Endodermal cell (in vitro differentiated cells): Measurements from ENCODE around the gene ZCCHC13. TPM values are rescaled to one million over a fixed set of nuclear protein-coding genes. Genes with fewer than 3 reads are reported as not detected.

ENCODE experiments used
- DNase-seq: peaks from one replicate; pipeline ENCODE4 v3.0.0-alpha.2; 2017
- H3K27ac ChIP-seq: 2 replicates; pipeline ENCODE4 v1.5.1; 2013; ENCODE audit warnings: mild to moderate bottlenecking, low read depth, low read length, moderate library complexity
- H3K27me3 ChIP-seq: 2 replicates; pipeline ENCODE4 v1.6.1; 2013; ENCODE audit warnings: mild to moderate bottlenecking, low read length, moderate library complexity; ENCODE audit not compliant: insufficient read depth, control insufficient read depth, poor library complexity, severe bottlenecking
- H3K36me3 ChIP-seq: 2 replicates; pipeline ENCODE4 v1.7.0; 2013; ENCODE audit warnings: mild to moderate bottlenecking, low read length, moderate library complexity; ENCODE audit not compliant: control insufficient read depth, insufficient read depth
- H3K4me1 ChIP-seq: one replicate; pipeline ENCODE4 v1.7.0; 2013; ENCODE audit warnings: low read length; ENCODE audit not compliant: control insufficient read depth, insufficient read depth
- H3K4me3 ChIP-seq: 2 replicates; pipeline ENCODE4 v1.5.1; 2013; ENCODE audit warnings: mild to moderate bottlenecking, low read length, moderate library complexity
- H3K9ac ChIP-seq: 2 replicates; pipeline ENCODE4 v1.6.1; 2013; ENCODE audit warnings: mild to moderate bottlenecking, low read length, moderate library complexity; ENCODE audit not compliant: poor library complexity, severe bottlenecking; ENCODE audit errors: extremely low read depth
- H3K9me3 ChIP-seq: 2 replicates; pipeline ENCODE4 v1.6.1; 2013; ENCODE audit warnings: mild to moderate bottlenecking, low read length, moderate library complexity; ENCODE audit not compliant: control insufficient read depth
- H3K27ac Mint-ChIP-seq: 2 replicates; pipeline ENCODE4 v1.8.0; 2020; ENCODE audit warnings: mixed read lengths
- H3K27me3 Mint-ChIP-seq: 2 replicates; pipeline ENCODE4 v1.8.0; 2021; ENCODE audit warnings: mild to moderate bottlenecking, mixed read lengths; ENCODE audit not compliant: insufficient read depth
- H3K36me3 Mint-ChIP-seq: 2 replicates; pipeline ENCODE4 v1.8.0; 2020; ENCODE audit warnings: low read depth, mixed read lengths
- H3K4me1 Mint-ChIP-seq: 2 replicates; pipeline ENCODE4 v1.8.0; 2020; ENCODE audit warnings: mixed read lengths
- H3K4me3 Mint-ChIP-seq: 2 replicates; pipeline ENCODE4 v1.8.0; 2020; ENCODE audit warnings: mild to moderate bottlenecking, moderate library complexity, mixed read lengths
- H3K9me3 Mint-ChIP-seq: 2 replicates; pipeline ENCODE4 v1.8.0; 2020; ENCODE audit warnings: mild to moderate bottlenecking, mixed read lengths
- WGBS, 2 experiments: methylation state at CpG; one replicate each; pipeline versions ENCODE4 v1.1.5 to v1.1.7; 2013; ENCODE audit warnings: missing lambda C conversion rate in 2 of 2, mixed read lengths in 1 of 2; ENCODE audit not compliant: insufficient coverage in 1 of 2, insufficient read length in 1 of 2; 5-methylcytosine and 5-hydroxymethylcytosine counted together
- total RNA-seq, 2 donors: library from RNA; stranded (reverse); fragmentation: NEBNext Ultra II Directional in 1 of 2; extraction: Animal tissue kit (Norgen Biotek cat#: 25700) in 1 of 2; gene quantifications; 2 replicates in 1 of 2; 3 replicates in 1 of 2; pipeline ENCODE4 v1.2.1, GENCODE V29; 2021
- TF ChIP-seq, protein P1 (sequence below): fragments of 200-600 bp; sonication (generic); conservative IDR thresholded peaks from 2 replicates; pipeline ENCODE4 v1.5.0; 2021; ENCODE audit warnings: antibody characterized with exemption, mild to moderate bottlenecking

The ZCCHC13 gene
- total RNA-seq, 2 donors from 2014 or later, result not detected

GRCh38 chrX:74344280-74344622, 40.3 kb downstream of the ZCCHC13 start:
- TF ChIP-seq, protein P1, sequence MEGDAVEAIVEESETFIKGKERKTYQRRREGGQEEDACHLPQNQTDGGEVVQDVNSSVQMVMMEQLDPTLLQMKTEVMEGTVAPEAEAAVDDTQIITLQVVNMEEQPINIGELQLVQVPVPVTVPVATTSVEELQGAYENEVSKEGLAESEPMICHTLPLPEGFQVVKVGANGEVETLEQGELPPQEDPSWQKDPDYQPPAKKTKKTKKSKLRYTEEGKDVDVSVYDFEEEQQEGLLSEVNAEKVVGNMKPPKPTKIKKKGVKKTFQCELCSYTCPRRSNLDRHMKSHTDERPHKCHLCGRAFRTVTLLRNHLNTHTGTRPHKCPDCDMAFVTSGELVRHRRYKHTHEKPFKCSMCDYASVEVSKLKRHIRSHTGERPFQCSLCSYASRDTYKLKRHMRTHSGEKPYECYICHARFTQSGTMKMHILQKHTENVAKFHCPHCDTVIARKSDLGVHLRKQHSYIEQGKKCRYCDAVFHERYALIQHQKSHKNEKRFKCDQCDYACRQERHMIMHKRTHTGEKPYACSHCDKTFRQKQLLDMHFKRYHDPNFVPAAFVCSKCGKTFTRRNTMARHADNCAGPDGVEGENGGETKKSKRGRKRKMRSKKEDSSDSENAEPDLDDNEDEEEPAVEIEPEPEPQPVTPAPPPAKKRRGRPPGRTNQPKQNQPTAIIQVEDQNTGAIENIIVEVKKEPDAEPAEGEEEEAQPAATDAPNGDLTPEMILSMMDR, result no peak
- H3K27ac Mint-ChIP-seq, result no peak overlapping the region

DNA sequence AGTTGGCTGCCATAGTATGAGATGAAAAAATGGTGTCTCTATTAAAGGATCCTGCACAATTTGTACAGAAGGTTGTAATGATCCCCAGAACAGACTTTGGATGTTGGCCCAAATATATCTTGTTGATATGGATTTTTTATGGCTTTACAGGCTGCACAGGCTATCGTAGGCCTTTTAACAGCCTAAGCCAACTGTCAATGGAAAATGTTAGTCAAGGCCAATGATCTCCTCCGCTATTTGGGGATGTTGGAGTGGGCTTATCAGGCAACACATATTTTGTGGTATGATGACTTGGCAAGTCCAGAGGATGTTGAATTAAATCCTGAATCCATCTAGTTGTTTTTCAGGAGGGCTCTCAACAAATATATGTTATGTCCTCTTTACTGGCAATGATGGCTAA, 42.1 kb downstream of the ZCCHC13 start:
- Mint-ChIP-seq H3K9me3 (peaks cover 6% of the 10 kb centered on the region), H3K36me3 (no peaks in the 10 kb centered on the region), H3K4me3 (no peak overlapping the region), H3K27ac (no peak overlapping the region), H3K27me3 (no peaks in the 10 kb centered on the region), H3K4me1 (peaks cover 14% of the 10 kb centered on the region)
- Histone ChIP-seq H3K9ac (no peak overlapping the region), H3K9me3 (no peaks in the 10 kb centered on the region), H3K4me1 (no peaks in the 10 kb centered on the region), H3K4me3 (no peak overlapping the region), H3K36me3 (no peaks in the 10 kb centered on the region), H3K27me3 (no peaks in the 10 kb centered on the region), H3K27ac (no peak overlapping the region)
- TF ChIP-seq, protein P1, result no peak
- WGBS, 2 experiments, result 95 to 100% methylated on average over 1 to 2 of the region's 2 CpGs
- DNase-seq, result no peak

More at GRCh38 chrX:74344280-74344622, 40.3 kb downstream of the ZCCHC13 start:
- 62 to 100% methylated on average over 2 to 4 of the region's 4 CpGs for WGBS, 2 experiments
- H3K36me3 Mint-ChIP-seq, result peaks cover 2% of the 10 kb centered on the region
- DNase-seq, result no peak
- no peaks in the 10 kb centered on the region for H3K36me3 ChIP-seq
- H3K9ac ChIP-seq, result no peak overlapping the region
- H3K4me3 Mint-ChIP-seq, result no peak overlapping the region
- H3K27me3 ChIP-seq, result no peaks in the 10 kb centered on the region
- no peaks in the 10 kb centered on the region for H3K4me1 ChIP-seq
- no peak overlapping the region for H3K27ac ChIP-seq
- no peaks in the 10 kb centered on the region for H3K27me3 Mint-ChIP-seq
- H3K4me3 ChIP-seq, result no peak overlapping the region
- H3K9me3 Mint-ChIP-seq, result peaks cover 19% of the 10 kb centered on the region
- no peaks in the 10 kb centered on the region for H3K9me3 ChIP-seq
- peaks cover 16% of the 10 kb centered on the region for H3K4me1 Mint-ChIP-seq

DNA sequence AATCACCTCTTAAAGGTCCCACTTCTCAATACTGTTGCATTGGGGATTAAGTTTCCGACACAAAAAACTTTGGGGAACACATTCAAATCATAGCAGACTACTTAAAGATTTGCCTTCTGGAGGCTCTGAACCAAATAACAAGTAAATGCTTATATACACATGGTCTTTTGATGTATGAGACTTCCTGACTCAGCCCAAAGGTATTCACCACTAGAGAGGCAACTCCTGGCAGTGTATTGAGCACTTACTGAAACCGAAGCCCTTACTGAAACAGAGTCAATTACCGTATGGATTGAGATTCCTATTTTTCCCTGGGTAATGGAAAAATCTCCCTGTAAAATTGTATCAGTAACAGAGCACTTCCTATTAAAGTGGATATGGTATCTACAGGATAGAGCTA, 45.4 kb downstream of the ZCCHC13 start:
- Histone ChIP-seq H3K27ac (no peak overlapping the region), H3K36me3 (no peaks in the 10 kb centered on the region), H3K27me3 (no peaks in the 10 kb centered on the region), H3K9ac (no peak overlapping the region), H3K4me1 (no peaks in the 10 kb centered on the region), H3K9me3 (no peaks in the 10 kb centered on the region), H3K4me3 (no peak overlapping the region)
- WGBS, 2 experiments, result 60% methylated on average over 3 of the region's 3 CpGs; no CpG with 5 or more reads in 1 of the 2 experiments
- Mint-ChIP-seq H3K27ac (no peak overlapping the region), H3K36me3 (no peaks in the 10 kb centered on the region), H3K9me3 (no peaks in the 10 kb centered on the region), H3K4me3 (no peak overlapping the region), H3K27me3 (no peaks in the 10 kb centered on the region), H3K4me1 (no peaks in the 10 kb centered on the region)
- no peak for DNase-seq
- TF ChIP-seq, protein P1, result no peak
